GM11168 (cell line): ENCODE measurements around the gene GTF2B.
"Not testable (repeated sequence)": the region's sequence is repeated elsewhere in the genome, so short reads cannot be mapped to it uniquely, and the experiment has no call there.

Source experiments
- in situ Hi-C: fragments of 300-500 bp; cut with MboI; formaldehyde crosslinking; loops from one replicate; pipeline ENCODE4 v1.12.0; 2022; ENCODE audit warnings: low sequenced_read_pairs; ENCODE audit not compliant: unreplicated experiment

GTF2B gene

GRCh38 chr1:88888750-88889149 lies 2.6 kb downstream of the GTF2B start:
- in situ Hi-C loops = no loop called here

- in situ Hi-C loops = no loop called here
Measured at GRCh38 chr1:88885933-88886332, 5.4 kb downstream of the GTF2B start.

GRCh38 chr1:88883156-88883555 lies 8.2 kb downstream of the GTF2B start:
- in situ Hi-C loops = no loop called here

- in situ Hi-C loops = not testable (repeated sequence)
Measured at GRCh38 chr1:88880717-88881116, 10.7 kb downstream of the GTF2B start.

- in situ Hi-C loops = loop anchor here (10.0 kb wide), 1 partner anchor 224 kb away; no protein-coding TSS in a partner anchor
Measured at GRCh38 chr1:88878731-88879130, 12.6 kb downstream of the GTF2B start.

GRCh38 chr1:88877911-88878310 lies 13.5 kb downstream of the GTF2B start:
- in situ Hi-C loops = loop anchor here (10.0 kb wide), 1 partner anchor 223 kb away; no protein-coding TSS in a partner anchor

- in situ Hi-C loops = loop anchor here (10.0 kb wide), 1 partner anchor 223 kb away; no protein-coding TSS in a partner anchor
Measured at GRCh38 chr1:88877382-88877825, 14.0 kb downstream of the GTF2B start.

- in situ Hi-C loops = loop anchor here (10.0 kb wide), 1 partner anchor 222 kb away; no protein-coding TSS in a partner anchor
Measured at GRCh38 chr1:88876573-88877365, 14.6 kb downstream of the GTF2B start.

- in situ Hi-C loops = loop anchor here (10.0 kb wide), 1 partner anchor 221 kb away; no protein-coding TSS in a partner anchor
Measured at GRCh38 chr1:88875595-88875994, 15.8 kb downstream of the GTF2B start.

GRCh38 chr1:88873737-88874349 lies 17.5 kb downstream of the GTF2B start:
- in situ Hi-C loops = loop anchor here (10.0 kb wide), 1 partner anchor 219 kb away; no protein-coding TSS in a partner anchor

GRCh38 chr1:88869644-88870043 lies 21.7 kb downstream of the GTF2B start:
- in situ Hi-C loops = loop anchor here (10.0 kb wide), 1 partner anchor 215 kb away; no protein-coding TSS in a partner anchor

GRCh38 chr1:88867743-88868521 lies 23.4 kb downstream of the GTF2B start:
- in situ Hi-C loops = no loop called here

- in situ Hi-C loops = no loop called here
Measured at GRCh38 chr1:88851303-88852063, 39.9 kb downstream of the GTF2B start.

- in situ Hi-C loops = no loop called here
Measured at GRCh38 chr1:88847643-88848042, 43.7 kb downstream of the GTF2B start.

- in situ Hi-C loops = no loop called here
Measured at GRCh38 chr1:88825721-88826120, 65.6 kb downstream of the GTF2B start.

- in situ Hi-C loops = not testable (repeated sequence)
Measured at GRCh38 chr1:88819642-88820041, 71.7 kb downstream of the GTF2B start.

- in situ Hi-C loops = no loop called here
Measured at GRCh38 chr1:88813471-88813870, 77.9 kb downstream of the GTF2B start.

GRCh38 chr1:88812366-88812765 lies 79.0 kb downstream of the GTF2B start:
- in situ Hi-C loops = no loop called here

- in situ Hi-C loops = no loop called here
Measured at GRCh38 chr1:88803444-88803843, 87.9 kb downstream of the GTF2B start.

- in situ Hi-C loops = no loop called here
Measured at GRCh38 chr1:88802950-88803349, 88.4 kb downstream of the GTF2B start.
